Muscle of leg (tissue), 11 donors: ENCODE results near the gene ITFG2. TPM values are rescaled to one million over a fixed set of nuclear protein-coding genes. Genes with fewer than 3 reads are reported as not detected.

Experiments used
- DNase-seq: peaks from one replicate; pipeline ENCODE4 v3.0.0; 2013
- H3K27ac ChIP-seq: one replicate; pipeline ENCODE4 v1.5.1; 2013; ENCODE audit warnings: mild to moderate bottlenecking, low read length, control low read depth
- H3K27me3 ChIP-seq: one replicate; pipeline ENCODE4 v1.6.1; 2013; ENCODE audit warnings: low read length; ENCODE audit not compliant: control insufficient read depth, insufficient read depth
- H3K36me3 ChIP-seq: one replicate; pipeline ENCODE4 v1.6.1; 2013; ENCODE audit warnings: low read length; ENCODE audit not compliant: control insufficient read depth, insufficient read depth
- H3K4me1 ChIP-seq: one replicate; pipeline ENCODE4 v1.6.1; 2013; ENCODE audit warnings: low read length; ENCODE audit not compliant: control insufficient read depth, insufficient read depth
- H3K4me3 ChIP-seq: one replicate; pipeline ENCODE4 v1.5.1; 2013; ENCODE audit warnings: low read length, control low read depth
- H3K9me3 ChIP-seq: replicated peaks from 2 replicates; pipeline ENCODE4 v1.6.1; 2013; ENCODE audit warnings: low read depth, low read length; ENCODE audit not compliant: control insufficient read depth
- WGBS: methylation state at CpG from one replicate; pipeline ENCODE4 v1.1.5; 2013; ENCODE audit warnings: missing lambda C conversion rate; ENCODE audit not compliant: insufficient coverage; 5-methylcytosine and 5-hydroxymethylcytosine counted together
- polyA plus RNA-seq, 8 donors: library from polyadenylated mRNA; unstranded; fragments of 120-200 nt; gene quantifications; one replicate each; pipeline versions ENCODE4 v1.2.1 to v1.2.3, GENCODE V29; 2013; ENCODE audit warnings: inconsistent platforms in 1 of 8, low replicate concordance in 1 of 8; ENCODE audit not compliant: insufficient read length in 8 of 8, insufficient read depth in 1 of 8
- total RNA-seq: library from RNA; stranded (reverse); fragments of 120-200 nt; gene quantifications from one replicate; pipeline ENCODE4 v1.2.4, GENCODE V29; 2013

The ITFG2 gene
- total and polyA plus RNA-seq, 9 donors: 25.3 to 38.0 (median 28.8) TPM

- WGBS: no CpG with 5 or more reads among the region's 3 CpGs
- peaks cover 85% of the 10 kb centered on the region for H3K36me3 ChIP-seq
- no peak for DNase-seq
- H3K27ac ChIP-seq: no peak overlapping the region
- no peak overlapping the region for H3K4me3 ChIP-seq
- H3K9me3 ChIP-seq: no peaks in the 10 kb centered on the region
- H3K4me1 ChIP-seq: no peaks in the 10 kb centered on the region
- H3K27me3 ChIP-seq: no peaks in the 10 kb centered on the region
Measured at GRCh38 chr12:2826036-2826435, 13.6 kb downstream of the ITFG2 start.

- no peak for DNase-seq
- Histone ChIP-seq H3K9me3 (no peaks in the 10 kb centered on the region), H3K4me3 (no peak overlapping the region), H3K27ac (no peak overlapping the region), H3K4me1 (no peaks in the 10 kb centered on the region), H3K36me3 (peaks cover 82% of the 10 kb centered on the region), H3K27me3 (no peaks in the 10 kb centered on the region)
- 89% methylated on average over 14 of the region's 14 CpGs for WGBS
Measured at GRCh38 chr12:2826721-2827515, 14.4 kb downstream of the ITFG2 start.

- Histone ChIP-seq H3K27ac (no peak overlapping the region), H3K27me3 (no peaks in the 10 kb centered on the region), H3K4me3 (no peak overlapping the region), H3K9me3 (no peaks in the 10 kb centered on the region), H3K4me1 (peaks cover 11% of the 10 kb centered on the region), H3K36me3 (peaks cover 64% of the 10 kb centered on the region)
- DNase-seq: no peak
- 100% methylated on average over 1 of the region's 6 CpGs for WGBS
Measured at GRCh38 chr12:2829275-2829674, 16.8 kb downstream of the ITFG2 start.

GRCh38 chr12:2832550-2833127 is 20.2 kb downstream of the ITFG2 start:
- H3K36me3 ChIP-seq: peaks cover 30% of the 10 kb centered on the region
- H3K27me3 ChIP-seq: no peaks in the 10 kb centered on the region
- H3K4me3 ChIP-seq: no peak overlapping the region
- no peak for DNase-seq
- H3K27ac ChIP-seq: no peak overlapping the region
- peaks cover 28% of the 10 kb centered on the region for H3K4me1 ChIP-seq
- WGBS: 94% methylated on average over 2 of the region's 6 CpGs
- H3K9me3 ChIP-seq: no peaks in the 10 kb centered on the region

GRCh38 chr12:2833327-2833726 is 20.9 kb downstream of the ITFG2 start:
- Histone ChIP-seq H3K36me3 (peaks cover 25% of the 10 kb centered on the region), H3K9me3 (no peaks in the 10 kb centered on the region), H3K27me3 (no peaks in the 10 kb centered on the region), H3K4me3 (no peak overlapping the region), H3K27ac (no peak overlapping the region), H3K4me1 (peaks cover 28% of the 10 kb centered on the region)
- DNase-seq: no peak
- 46% methylated on average over 3 of the region's 5 CpGs for WGBS

- H3K9me3 ChIP-seq: no peaks in the 10 kb centered on the region
- peaks cover 28% of the 10 kb centered on the region for H3K4me1 ChIP-seq
- H3K27ac ChIP-seq: no peak overlapping the region
- H3K27me3 ChIP-seq: no peaks in the 10 kb centered on the region
- peak; percentile 56 for DNase-seq
- no peak overlapping the region for H3K4me3 ChIP-seq
- 61% methylated on average over 4 of the region's 9 CpGs for WGBS
- peaks cover 26% of the 10 kb centered on the region for H3K36me3 ChIP-seq
Measured at GRCh38 chr12:2833810-2834209, 21.3 kb downstream of the ITFG2 start.

GRCh38 chr12:2834581-2835491 is 22.4 kb downstream of the ITFG2 start, which contains the start of gene NRIP2:
Gene NRIP2, minus strand, starts transcription at chr12:2835035. Its CDS starts 52 bp downstream, at chr12:2834983.
- no peaks in the 10 kb centered on the region for H3K9me3 ChIP-seq
- H3K27ac ChIP-seq: peak within 1 kb of the TSS; percentile 72
- H3K4me3 ChIP-seq: peak within 1 kb of the TSS; percentile 27
- H3K27me3 ChIP-seq: no peaks in the 10 kb centered on the region
- peaks cover 28% of the 10 kb centered on the region for H3K4me1 ChIP-seq
- WGBS: 3% methylated on average over 28 of the region's 32 CpGs
- H3K36me3 ChIP-seq: peaks cover 29% of the 10 kb centered on the region
- peak; percentile 90 for DNase-seq

GRCh38 chr12:2835691-2836403 is 23.4 kb downstream of the ITFG2 start:
- H3K36me3 ChIP-seq: peaks cover 24% of the 10 kb centered on the region
- no peaks in the 10 kb centered on the region for H3K27me3 ChIP-seq
- H3K4me1 ChIP-seq: peaks cover 28% of the 10 kb centered on the region
- WGBS: 100% methylated on average over 1 of the region's 4 CpGs
- DNase-seq: no peak
- H3K27ac ChIP-seq: no peak overlapping the region
- no peaks in the 10 kb centered on the region for H3K9me3 ChIP-seq
- H3K4me3 ChIP-seq: no peak overlapping the region

GRCh38 chr12:2836574-2836973 is 24.1 kb downstream of the ITFG2 start:
- WGBS: 93% methylated on average over 3 of the region's 8 CpGs
- Histone ChIP-seq H3K4me3 (no peak overlapping the region), H3K27ac (no peak overlapping the region), H3K36me3 (peaks cover 21% of the 10 kb centered on the region), H3K4me1 (peaks cover 28% of the 10 kb centered on the region), H3K27me3 (no peaks in the 10 kb centered on the region), H3K9me3 (no peaks in the 10 kb centered on the region)
- DNase-seq: no peak
